Cardiac atrium fibroblast (primary cell): ENCODE results near the gene TOMM40. TPM values are rescaled to one million over a fixed set of nuclear protein-coding genes. Genes with fewer than 3 reads are reported as not detected.

ENCODE experiments used
- total RNA-seq: library from RNA; depleted of rRNA; stranded (reverse); fragments of >200 nt; gene quantifications from 2 replicates; pipeline ENCODE4 v1.2.3, GENCODE V29; 2015

The TOMM40 gene
- total RNA-seq: 57.8 and 68.2 TPM in 2 replicates

DNA sequence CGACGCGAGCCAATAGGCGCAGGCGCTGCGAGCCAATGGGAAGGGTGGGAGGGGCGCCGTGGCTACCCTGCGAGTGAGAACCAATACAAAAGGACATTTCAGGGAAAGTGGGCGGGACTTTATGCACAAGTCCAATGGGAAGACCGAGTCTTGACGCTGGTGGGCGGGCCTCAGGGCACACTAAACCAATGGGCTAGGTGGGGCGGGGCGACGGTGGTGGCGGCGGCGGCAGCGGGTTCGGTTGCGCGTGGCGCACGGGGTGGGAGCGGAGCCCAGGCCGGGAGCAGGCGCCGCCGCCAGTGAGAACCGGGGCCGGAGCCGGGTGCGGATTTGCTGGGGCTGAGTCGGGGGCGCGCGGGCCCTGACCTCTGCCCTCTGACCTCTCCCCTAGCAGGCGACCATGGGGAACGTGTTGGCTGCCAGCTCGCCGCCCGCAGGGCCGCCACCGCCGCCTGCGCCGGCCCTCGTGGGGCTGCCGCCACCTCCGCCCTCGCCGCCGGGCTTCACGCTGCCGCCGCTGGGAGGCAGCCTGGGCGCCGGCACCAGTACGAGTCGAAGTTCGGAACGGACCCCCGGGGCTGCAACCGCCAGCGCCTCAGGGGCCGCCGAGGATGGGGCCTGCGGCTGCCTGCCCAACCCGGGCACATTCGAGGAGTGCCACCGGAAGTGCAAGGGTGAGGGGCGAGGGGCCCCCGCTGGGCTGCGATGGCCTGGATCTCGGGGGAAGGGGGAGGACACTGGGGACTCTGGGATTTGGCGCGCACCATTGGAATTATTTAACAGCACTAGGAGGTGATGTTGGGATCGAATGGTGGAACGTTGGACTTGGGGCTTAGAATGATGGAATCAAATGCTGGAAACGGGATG lies at the start of gene TOMM40:
TSS of gene TOMM40 (plus strand) at position 239 of the 867 bp plus-strand sequence. CDS start at position 401, 162 bp downstream.

DNA sequence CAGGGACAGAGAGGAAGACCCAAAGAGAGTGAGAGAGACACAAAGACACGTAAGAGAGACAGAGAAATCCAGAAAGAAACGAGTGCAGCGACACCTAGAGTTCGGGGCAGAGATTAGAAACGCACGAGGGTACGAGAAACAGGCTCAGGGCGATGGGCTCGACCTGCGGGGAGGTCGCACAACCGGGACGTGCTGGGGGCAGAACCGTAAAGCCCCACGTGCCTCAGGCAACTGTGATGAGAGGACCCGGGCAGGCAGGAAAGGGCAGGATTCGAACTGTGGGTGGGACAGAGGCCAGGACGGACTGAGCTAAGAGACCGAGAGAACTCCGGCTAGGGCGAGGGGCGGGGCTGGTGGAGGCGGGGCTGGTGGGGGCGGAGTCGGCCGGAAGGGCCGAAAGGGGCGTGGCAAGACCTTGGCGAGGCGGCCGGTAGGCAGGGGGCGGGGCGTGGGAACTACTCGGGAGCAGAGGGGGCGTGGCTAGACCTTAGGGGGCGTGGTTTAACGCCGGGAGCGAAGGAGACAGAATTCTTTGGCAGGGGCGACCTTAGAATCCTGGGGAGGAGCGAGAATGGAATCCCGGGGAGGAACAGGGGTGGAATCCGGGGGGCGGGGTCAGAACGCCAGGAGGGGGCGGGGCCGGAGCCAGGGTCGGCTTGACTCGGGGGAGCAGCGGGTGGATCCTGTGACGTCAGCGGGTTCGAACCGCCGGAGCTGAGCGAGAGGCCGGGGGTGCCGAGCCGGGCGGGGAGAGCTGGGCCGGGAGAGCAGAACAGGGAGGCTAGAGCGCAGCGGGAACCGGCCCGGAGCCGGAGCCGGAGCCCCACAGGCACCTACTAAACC lies 45.2 kb upstream of the TOMM40 start, which contains the start of gene NECTIN2:
TSS of gene NECTIN2 (plus strand) at position 686 of the 843 bp plus-strand sequence. CDS start 229 bp downstream, outside the sequence.

DNA sequence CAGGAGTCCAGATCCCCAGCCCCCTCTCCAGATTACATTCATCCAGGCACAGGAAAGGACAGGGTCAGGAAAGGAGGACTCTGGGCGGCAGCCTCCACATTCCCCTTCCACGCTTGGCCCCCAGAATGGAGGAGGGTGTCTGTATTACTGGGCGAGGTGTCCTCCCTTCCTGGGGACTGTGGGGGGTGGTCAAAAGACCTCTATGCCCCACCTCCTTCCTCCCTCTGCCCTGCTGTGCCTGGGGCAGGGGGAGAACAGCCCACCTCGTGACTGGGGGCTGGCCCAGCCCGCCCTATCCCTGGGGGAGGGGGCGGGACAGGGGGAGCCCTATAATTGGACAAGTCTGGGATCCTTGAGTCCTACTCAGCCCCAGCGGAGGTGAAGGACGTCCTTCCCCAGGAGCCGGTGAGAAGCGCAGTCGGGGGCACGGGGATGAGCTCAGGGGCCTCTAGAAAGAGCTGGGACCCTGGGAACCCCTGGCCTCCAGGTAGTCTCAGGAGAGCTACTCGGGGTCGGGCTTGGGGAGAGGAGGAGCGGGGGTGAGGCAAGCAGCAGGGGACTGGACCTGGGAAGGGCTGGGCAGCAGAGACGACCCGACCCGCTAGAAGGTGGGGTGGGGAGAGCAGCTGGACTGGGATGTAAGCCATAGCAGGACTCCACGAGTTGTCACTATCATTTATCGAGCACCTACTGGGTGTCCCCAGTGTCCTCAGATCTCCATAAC lies 14.5 kb downstream of the TOMM40 start, which contains the start of gene APOE:
TSS of gene APOE (plus strand) at position 360 of the 724 bp plus-strand sequence. CDS start 829 bp downstream, outside the sequence.

DNA sequence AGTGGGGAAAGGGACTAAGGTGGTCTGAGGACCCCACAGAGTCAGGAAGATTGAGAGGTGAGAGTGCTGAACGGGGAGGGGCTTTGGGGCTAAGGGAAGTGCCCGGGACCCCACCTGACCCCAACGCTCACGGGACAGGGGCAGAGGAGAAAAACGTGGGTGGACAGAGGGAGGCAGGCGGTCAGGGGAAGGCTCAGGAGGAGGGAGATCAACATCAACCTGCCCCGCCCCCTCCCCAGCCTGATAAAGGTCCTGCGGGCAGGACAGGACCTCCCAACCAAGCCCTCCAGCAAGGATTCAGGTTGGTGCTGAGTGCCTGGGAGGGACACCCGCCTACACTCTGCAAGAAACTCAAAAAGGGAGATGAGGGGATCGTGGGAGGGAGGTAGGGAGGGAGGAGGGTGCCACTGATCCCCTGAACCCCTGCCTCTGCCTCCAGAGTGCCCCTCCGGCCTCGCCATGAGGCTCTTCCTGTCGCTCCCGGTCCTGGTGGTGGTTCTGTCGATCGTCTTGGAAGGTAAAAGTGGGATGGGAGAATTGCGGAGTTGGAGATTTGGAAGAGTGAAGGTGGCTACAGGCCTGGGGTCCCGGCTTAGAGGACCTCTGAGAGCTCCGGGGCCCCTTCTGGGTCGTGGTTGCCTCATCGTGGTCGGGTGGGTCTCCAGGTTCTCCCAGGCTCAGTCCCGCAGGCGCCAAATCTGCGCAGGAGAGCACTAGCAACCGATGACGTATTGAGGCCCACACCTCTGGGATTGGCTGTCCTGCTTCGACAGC lies 23.6 kb downstream of the TOMM40 start, which contains the start of gene APOC1:
TSS of gene APOC1 (plus strand) at position 176 of the 774 bp plus-strand sequence. CDS start at position 460, 284 bp downstream.

DNA sequence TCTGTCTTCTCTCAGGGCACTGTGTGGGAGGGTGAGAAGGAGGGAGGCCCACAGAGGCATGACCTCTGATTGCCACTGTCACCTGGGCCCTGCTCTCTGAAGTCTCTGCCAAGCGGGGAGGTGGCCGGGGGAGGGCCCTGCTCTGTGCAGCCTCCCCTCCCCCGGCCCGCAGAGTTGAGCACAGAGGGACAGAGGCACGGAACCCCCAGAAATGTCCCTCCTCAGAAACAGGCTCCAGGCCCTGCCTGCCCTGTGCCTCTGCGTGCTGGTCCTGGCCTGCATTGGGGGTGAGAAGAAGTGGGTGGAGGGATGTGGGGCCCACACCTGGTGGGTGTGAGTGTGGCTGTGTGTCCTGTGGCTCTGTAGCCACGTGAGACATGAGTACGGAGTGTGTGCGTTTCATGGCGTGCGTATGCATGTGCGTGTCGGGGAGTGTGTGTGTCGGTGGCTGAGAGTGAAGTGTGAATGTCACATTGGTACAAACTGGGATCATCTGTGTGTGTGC lies 51.1 kb downstream of the TOMM40 start, which contains the start of gene APOC4:
TSS of gene APOC4 (plus strand) at position 171 of the 505 bp plus-strand sequence. CDS start at position 212, 41 bp downstream.

Other genes starting within 250 kb of the TOMM40 start
- gene PVR, start 247.3 kb upstream of the TOMM40 start, total RNA-seq: 71.6 and 95.9 TPM in 2 replicates
- gene CEACAM19, start 219.8 kb upstream of the TOMM40 start, total RNA-seq: 1.6 and 6.5 TPM in 2 replicates
- not detected in 2 replicates for gene CEACAM16, start 192.1 kb upstream of the TOMM40 start, total RNA-seq
- 29.3 and 51.6 TPM in 2 replicates for gene BCL3, start 142.5 kb upstream of the TOMM40 start, total RNA-seq
- gene CBLC, start 113.4 kb upstream of the TOMM40 start, total RNA-seq: not detected in 2 replicates
- gene BCAM, start 82.2 kb upstream of the TOMM40 start, total RNA-seq: 12.0 and 19.5 TPM in 2 replicates
- 147 and 153 TPM in 2 replicates for gene NECTIN2, start 45.0 kb upstream of the TOMM40 start, total RNA-seq
- 866 and 979 TPM in 2 replicates for gene APOE, start 14.5 kb downstream of the TOMM40 start, total RNA-seq
- gene APOC1, start 23.4 kb downstream of the TOMM40 start, total RNA-seq: 14.9 and 38.3 TPM in 2 replicates
- gene APOC4, start 51.0 kb downstream of the TOMM40 start, total RNA-seq: not detected in 2 replicates
- gene APOC2, start 54.8 kb downstream of the TOMM40 start, total RNA-seq: not detected in 2 replicates
- gene CLPTM1, start 64.1 kb downstream of the TOMM40 start, total RNA-seq: 69.3 and 81.6 TPM in 2 replicates
- 7.0 and 16.4 TPM in 2 replicates for gene RELB, start 110.2 kb downstream of the TOMM40 start, total RNA-seq
- 48.0 and 49.4 TPM in 2 replicates for gene CLASRP, start 147.8 kb downstream of the TOMM40 start, total RNA-seq
- gene ZNF296, start 185.2 kb downstream of the TOMM40 start, total RNA-seq: not detected in 2 replicates
- 37.7 and 40.5 TPM in 2 replicates for gene GEMIN7, start 188.0 kb downstream of the TOMM40 start, total RNA-seq
- gene PPP1R37, start 201.9 kb downstream of the TOMM40 start, total RNA-seq: 22.4 and 23.3 TPM in 2 replicates